DOHH2 (cell line): ENCODE results near the gene HIVEP3.

Experiments
- H3F3A ChIP-seq: fragments of 200-600 bp; sonication (generic), shearing (Covaris generic); 2 replicates; pipeline ENCODE4 v1.6.0; 2016; ENCODE audit warnings: antibody characterized with exemption, mild to moderate bottlenecking; ENCODE audit not compliant: control insufficient read depth, insufficient read depth
- H3K27ac ChIP-seq: fragments of 200-600 bp; sonication (generic); 2 replicates; pipeline ENCODE4 v1.5.1; 2014; ENCODE audit warnings: low read depth, mild to moderate bottlenecking, low read length, moderate library complexity
- H3K27me3 ChIP-seq: fragments of 200-600 bp; sonication (generic); 2 replicates; pipeline ENCODE4 v1.6.1; 2014; ENCODE audit warnings: mild to moderate bottlenecking, low read length, mixed read lengths; ENCODE audit not compliant: control insufficient read depth
- H3K36me3 ChIP-seq: fragments of 200-600 bp; sonication (generic); 2 replicates; pipeline ENCODE4 v1.6.1; 2014; ENCODE audit warnings: mild to moderate bottlenecking, low read length, moderate library complexity, mixed read lengths; ENCODE audit not compliant: control insufficient read depth
- H3K4me1 ChIP-seq: fragments of 200-600 bp; sonication (generic); 2 replicates; pipeline ENCODE4 v1.6.1; 2014; ENCODE audit warnings: mild to moderate bottlenecking, low read length, mixed read lengths; ENCODE audit not compliant: control insufficient read depth
- H3K4me2 ChIP-seq: fragments of 200-600 bp; sonication (generic); 2 replicates; pipeline ENCODE4 v1.6.0; 2014; ENCODE audit warnings: mild to moderate bottlenecking, low read length, moderate library complexity
- H3K4me3 ChIP-seq: fragments of 200-600 bp; sonication (generic); 2 replicates; pipeline ENCODE4 v1.5.1; 2014; ENCODE audit warnings: mild to moderate bottlenecking, low read length, mixed read lengths
- H3K79me2 ChIP-seq: fragments of 200-600 bp; sonication (generic); 2 replicates; pipeline ENCODE4 v1.6.1; 2014; ENCODE audit warnings: mild to moderate bottlenecking, low read length, mixed read lengths; ENCODE audit not compliant: control insufficient read depth
- H3K9me2 ChIP-seq: fragments of 200-600 bp; sonication (generic); replicated peaks from 2 replicates; pipeline ENCODE4 v1.6.1; 2014; ENCODE audit warnings: mild to moderate bottlenecking, low read length, mixed read lengths; ENCODE audit not compliant: control insufficient read depth
- H3K9me3 ChIP-seq: fragments of 200-600 bp; sonication (generic); 2 replicates; pipeline ENCODE4 v1.6.1; 2014; ENCODE audit warnings: antibody characterized with exemption, low read length, mixed read lengths; ENCODE audit not compliant: control insufficient read depth, insufficient read depth
- H4K20me1 ChIP-seq: fragments of 200-600 bp; sonication (generic); 2 replicates; pipeline ENCODE4 v1.6.0; 2014; ENCODE audit warnings: low read depth, mild to moderate bottlenecking, antibody characterized with exemption, low read length, moderate library complexity; ENCODE audit not compliant: control insufficient read depth, insufficient read depth
- CTCF ChIP-seq: fragments of 200-600 bp; sonication (generic); IDR thresholded peaks from one replicate; pipeline ENCODE4 v1.5.1; 2014; ENCODE audit warnings: antibody characterized with exemption, mild to moderate bottlenecking, low read depth, low read length; ENCODE audit not compliant: poor library complexity, severe bottlenecking
- EZH2phosphoT487 ChIP-seq: fragments of 200-600 bp; sonication (generic); IDR thresholded peaks from 2 replicates; pipeline ENCODE4 v1.6.1; 2017; ENCODE audit warnings: borderline replicate concordance, mild to moderate bottlenecking, antibody characterized with exemption, low read length, moderate library complexity, mixed read lengths

Gene HIVEP3

GRCh38 chr1:41880950-41881885 lies 37.5 kb downstream of the HIVEP3 start:
- H3K9me2 ChIP-seq = no peaks in the 10 kb centered on the region
- H3F3A ChIP-seq = no peaks in the 10 kb centered on the region
- no peaks in the 10 kb centered on the region for H3K9me3 ChIP-seq
- H3K27me3 ChIP-seq = peaks cover 23% of the 10 kb centered on the region
- no peak overlapping the region for H3K4me3 ChIP-seq
- H3K79me2 ChIP-seq = no peaks in the 10 kb centered on the region
- TF ChIP-seq EZH2phosphoT487 = no peak
- no peak for TF ChIP-seq CTCF
- H3K4me1 ChIP-seq = no peaks in the 10 kb centered on the region
- no peaks in the 10 kb centered on the region for H4K20me1 ChIP-seq
- no peak overlapping the region for H3K27ac ChIP-seq
- H3K36me3 ChIP-seq = no peaks in the 10 kb centered on the region
- H3K4me2 ChIP-seq = no peak overlapping the region

- H3K79me2 ChIP-seq = no peaks in the 10 kb centered on the region
- H3F3A ChIP-seq = no peaks in the 10 kb centered on the region
- H3K4me1 ChIP-seq = no peaks in the 10 kb centered on the region
- H3K27me3 ChIP-seq = peaks cover 23% of the 10 kb centered on the region
- no peak overlapping the region for H3K27ac ChIP-seq
- H3K9me2 ChIP-seq = no peaks in the 10 kb centered on the region
- H3K4me2 ChIP-seq = no peak overlapping the region
- no peaks in the 10 kb centered on the region for H4K20me1 ChIP-seq
- TF ChIP-seq EZH2phosphoT487 = no peak
- no peaks in the 10 kb centered on the region for H3K9me3 ChIP-seq
- no peak overlapping the region for H3K4me3 ChIP-seq
- H3K36me3 ChIP-seq = no peaks in the 10 kb centered on the region
These were observed 38.5 kb downstream of the HIVEP3 start for GRCh38 chr1:41880261-41880660.

GRCh38 chr1:41879617-41880016 lies 39.1 kb downstream of the HIVEP3 start:
- Histone ChIP-seq H4K20me1 (no peaks in the 10 kb centered on the region), H3K36me3 (no peaks in the 10 kb centered on the region), H3K9me3 (no peaks in the 10 kb centered on the region), H3K4me2 (no peak overlapping the region), H3K27ac (no peak overlapping the region), H3K4me3 (no peak overlapping the region), H3K4me1 (no peaks in the 10 kb centered on the region), H3K27me3 (peaks cover 27% of the 10 kb centered on the region), H3F3A (no peaks in the 10 kb centered on the region), H3K9me2 (no peaks in the 10 kb centered on the region), H3K79me2 (no peaks in the 10 kb centered on the region)
- TF ChIP-seq EZH2phosphoT487 (no peak), CTCF (no peak)

DNA sequence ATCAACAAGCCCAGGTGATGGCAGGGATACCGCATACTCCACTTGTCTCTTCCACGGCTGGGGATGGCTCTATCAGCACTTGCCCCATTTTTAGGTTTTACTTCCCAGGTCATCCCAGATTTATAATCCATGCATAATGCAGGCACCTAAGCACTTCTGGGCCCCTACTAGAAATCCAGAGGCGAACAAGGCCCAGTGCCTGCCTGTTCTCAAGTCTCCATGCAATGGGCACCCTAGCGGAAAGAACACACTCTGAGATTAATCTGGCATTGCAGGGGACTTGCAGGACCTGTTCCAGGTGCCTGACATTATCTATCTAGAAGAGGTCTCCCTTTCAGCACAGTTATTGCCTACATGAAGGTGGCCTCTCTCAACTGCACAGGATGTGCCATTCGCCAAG lies 39.8 kb downstream of the HIVEP3 start:
- H3K4me2 ChIP-seq = no peak overlapping the region
- no peak overlapping the region for H3K4me3 ChIP-seq
- H3K27me3 ChIP-seq = peaks cover 27% of the 10 kb centered on the region
- no peaks in the 10 kb centered on the region for H3F3A ChIP-seq
- H3K36me3 ChIP-seq = no peaks in the 10 kb centered on the region
- no peaks in the 10 kb centered on the region for H3K9me2 ChIP-seq
- no peak for TF ChIP-seq EZH2phosphoT487
- no peak for TF ChIP-seq CTCF
- H4K20me1 ChIP-seq = no peaks in the 10 kb centered on the region
- H3K9me3 ChIP-seq = no peaks in the 10 kb centered on the region
- H3K79me2 ChIP-seq = no peaks in the 10 kb centered on the region
- H3K27ac ChIP-seq = no peak overlapping the region
- H3K4me1 ChIP-seq = no peaks in the 10 kb centered on the region
